Stimulated activated CD8-positive, alpha-beta memory T cell treated with anti-CD3 and anti-CD28 coated beads, Interleukin-4, amount 100 ng/mL, for 24 hours (primary cell): ENCODE results near the gene TPK1.
"Not testable (repeated sequence)": the region's sequence is repeated elsewhere in the genome, so short reads cannot be mapped to it uniquely, and the experiment has no call there.

Experiments
- DNase-seq: peaks from one replicate; pipeline ENCODE4 v3.0.0-alpha.2; 2020; ENCODE audit warnings: low read depth

The TPK1 gene

GRCh38 chr7:144474800-144475615 is 360.8 kb downstream of the TPK1 start:
- DNase-seq: no peak

GRCh38 chr7:144474363-144474762 is 361.5 kb downstream of the TPK1 start:
- DNase-seq: no peak

- DNase-seq: no peak
These were observed 361.9 kb downstream of the TPK1 start for GRCh38 chr7:144473908-144474307.

GRCh38 chr7:144470078-144470477 is 365.8 kb downstream of the TPK1 start:
- DNase-seq: no peak

GRCh38 chr7:144468990-144469732 is 366.7 kb downstream of the TPK1 start:
- DNase-seq: no peak

- DNase-seq: no peak
These were observed 376.2 kb downstream of the TPK1 start for GRCh38 chr7:144459635-144460034.

GRCh38 chr7:144455040-144455404 is 380.8 kb downstream of the TPK1 start:
- DNase-seq: no peak

- DNase-seq: no peak
These were observed 381.4 kb downstream of the TPK1 start for GRCh38 chr7:144454256-144455039.

GRCh38 chr7:144452064-144452463 is 383.8 kb downstream of the TPK1 start:
- DNase-seq: no peak

GRCh38 chr7:144445590-144445989 is 390.3 kb downstream of the TPK1 start:
- DNase-seq: no peak

- no peak for DNase-seq
These were observed 396.1 kb downstream of the TPK1 start for GRCh38 chr7:144439717-144440205.

- DNase-seq: no peak
These were observed 397.1 kb downstream of the TPK1 start for GRCh38 chr7:144438759-144439158.

- peak; percentile 15 for DNase-seq
These were observed 398.3 kb downstream of the TPK1 start for GRCh38 chr7:144437370-144438191.

- no peak for DNase-seq
These were observed 399.4 kb downstream of the TPK1 start for GRCh38 chr7:144436500-144436899.

- no peak for DNase-seq
These were observed 407.4 kb downstream of the TPK1 start for GRCh38 chr7:144428431-144428830.

- DNase-seq: not testable (repeated sequence)
These were observed 408.3 kb downstream of the TPK1 start for GRCh38 chr7:144427539-144427938.

- not testable (repeated sequence) for DNase-seq
These were observed 416.9 kb downstream of the TPK1 start for GRCh38 chr7:144418931-144419330.

GRCh38 chr7:144416341-144416740 is 419.5 kb downstream of the TPK1 start:
- no peak for DNase-seq

GRCh38 chr7:144415858-144416257 is 420.0 kb downstream of the TPK1 start:
- no peak for DNase-seq

- DNase-seq: no peak
These were observed 421.0 kb downstream of the TPK1 start for GRCh38 chr7:144414815-144415214.

GRCh38 chr7:144410441-144410840 is 425.4 kb downstream of the TPK1 start:
- DNase-seq: no peak

- no peak for DNase-seq
These were observed 427.7 kb downstream of the TPK1 start for GRCh38 chr7:144408121-144408520.
